Keratinocyte (primary cell): ENCODE data around the gene ZFYVE1. TPM values are rescaled to one million over a fixed set of nuclear protein-coding genes. Genes with fewer than 3 reads are reported as not detected.
"Not testable (repeated sequence)": the region's sequence is repeated elsewhere in the genome, so short reads cannot be mapped to it uniquely, and the experiment has no call there.

Experiments used
- DNase-seq: peaks from one replicate; pipeline ENCODE4 v3.0.0-alpha.2; 2011; ENCODE audit warnings: low read depth, missing footprints, low spot score
- FAIRE-seq: peaks from 2 replicates; lab custom pipeline; 2011; peaks lifted over from hg19 to GRCh38; lab: Jason Lieb, UNC
- H2AFZ ChIP-seq: 2 replicates; pipeline ENCODE4 v1.6.0; 2012; ENCODE audit warnings: low read length, control low read depth, inconsistent platforms; ENCODE audit not compliant: control insufficient read depth
- H3K27ac ChIP-seq: 2 replicates; pipeline ENCODE4 v1.5.1; 2011; ENCODE audit warnings: low read length; ENCODE audit not compliant: control insufficient read depth, insufficient read depth
- H3K27me3 ChIP-seq: 3 replicates; pipeline ENCODE4 v1.6.0; 2011; ENCODE audit warnings: low read length; ENCODE audit not compliant: control insufficient read depth, insufficient read depth; ENCODE audit errors: extremely low read depth
- H3K36me3 ChIP-seq, 2 experiments: 2 replicates in 1 of 2; 3 replicates in 1 of 2; pipeline ENCODE4 v1.5.1; 2011; ENCODE audit warnings: low read length in 2 of 2, mild to moderate bottlenecking in 1 of 2; ENCODE audit not compliant: control insufficient read depth in 2 of 2, insufficient read depth in 2 of 2; ENCODE audit errors: extremely low read depth in 1 of 2
- H3K4me1 ChIP-seq: 3 replicates; pipeline ENCODE4 v1.5.1; 2011; ENCODE audit warnings: low read length; ENCODE audit not compliant: control insufficient read depth, insufficient read depth; ENCODE audit errors: extremely low read depth
- H3K4me2 ChIP-seq: 3 replicates; pipeline ENCODE4 v1.6.0; 2011; ENCODE audit warnings: low read depth, low read length; ENCODE audit not compliant: control insufficient read depth, insufficient read depth; ENCODE audit errors: extremely low read depth
- H3K4me3 ChIP-seq, 3 experiments: fragments of 200-600 bp in 1 of 3; sonication (generic) in 1 of 3; 2 replicates in 2 of 3; 3 replicates in 1 of 3; pipeline ENCODE4 v1.5.1; 2011 to 2016; ENCODE audit warnings: low read length in 3 of 3, mild to moderate bottlenecking in 3 of 3, control low read depth in 2 of 3, inconsistent platforms in 1 of 3, low read depth in 1 of 3, mixed read lengths in 1 of 3, mixed run types in 1 of 3, moderate library complexity in 1 of 3; ENCODE audit not compliant: control insufficient read depth in 2 of 3, insufficient read depth in 2 of 3; ENCODE audit errors: extremely low read depth in 1 of 3
- H3K79me2 ChIP-seq: 2 replicates; pipeline ENCODE4 v1.6.0; 2012; ENCODE audit warnings: low read length; ENCODE audit not compliant: control insufficient read depth, insufficient read depth
- H3K9ac ChIP-seq: 3 replicates; pipeline ENCODE4 v1.6.0; 2011; ENCODE audit warnings: low read length; ENCODE audit not compliant: control insufficient read depth, insufficient read depth; ENCODE audit errors: extremely low read depth
- H3K9me1 ChIP-seq: 3 replicates; pipeline ENCODE4 v1.6.0; 2011; ENCODE audit warnings: low read length; ENCODE audit not compliant: control insufficient read depth, insufficient read depth; ENCODE audit errors: extremely low read depth
- H3K9me3 ChIP-seq: 2 replicates; pipeline ENCODE4 v1.5.1; 2012; ENCODE audit warnings: low read depth, low read length; ENCODE audit not compliant: control insufficient read depth
- H4K20me1 ChIP-seq: 3 replicates; pipeline ENCODE4 v1.6.0; 2011; ENCODE audit warnings: low read length; ENCODE audit not compliant: control insufficient read depth, insufficient read depth; ENCODE audit errors: extremely low read depth
- CTCF ChIP-seq, 3 experiments: IDR thresholded peaks in 1 of 3; conservative IDR thresholded peaks in 1 of 3; optimal IDR thresholded peaks in 1 of 3; 2 replicates in 2 of 3; 3 replicates in 1 of 3; pipeline versions ENCODE3 to v1.5.1; 2011; ENCODE audit warnings: low read length in 3 of 3, mild to moderate bottlenecking in 3 of 3, moderate library complexity in 2 of 3, control low read depth in 1 of 3, inconsistent platforms in 1 of 3; ENCODE audit not compliant: insufficient read depth in 2 of 3; ENCODE audit errors: extremely low read depth in 1 of 3
- EZH2 ChIP-seq: IDR thresholded peaks from one replicate; pipeline ENCODE4 v1.6.1; 2012; ENCODE audit warnings: inconsistent platforms, mild to moderate bottlenecking, low read length, moderate library complexity
- dilution Hi-C: fragments of 300-500 bp; cut with MboI; formaldehyde crosslinking; loops from one replicate; pipeline ENCODE4 v1.7.0; 2020; ENCODE audit warnings: low sequenced_read_pairs; ENCODE audit not compliant: extremely low pct_ligation_motif_present
- polyA plus RNA-seq, 5 experiments: library from polyadenylated mRNA; depleted of rRNA in 3 of 5; stranded (reverse) in 3 of 5; stranded (forward) in 1 of 5; unstranded in 1 of 5; fragments of >200 nt; gene quantifications; 1 replicate in 1 of 5; 2 replicates in 3 of 5; 3 replicates in 1 of 5; pipeline versions ENCODE4 v1.2.1 to v1.2.3, GENCODE V29; 2011 to 2012; ENCODE audit warnings: missing spikeins in 2 of 5, low read depth in 1 of 5, low replicate concordance in 1 of 5

Gene ZFYVE1
- polyA plus RNA-seq, 1 donor (not counting 4 experiments of a cell fraction or from before 2014, with no cell fraction given): 10.8 TPM

- H3K36me3 ChIP-seq: peaks cover 9% of the 10 kb centered on the region in 2 experiments
- no peak overlapping the region for H3K4me3 ChIP-seq
- peaks cover 7% of the 10 kb centered on the region for H3K4me1 ChIP-seq
- H3K9me3 ChIP-seq: no peaks in the 10 kb centered on the region
- H3K27me3 ChIP-seq: no peaks in the 10 kb centered on the region
- FAIRE-seq: no peak
- no peak overlapping the region for H3K27ac ChIP-seq
- no peak overlapping the region for H3K4me2 ChIP-seq
- DNase-seq: no peak
- H3K9ac ChIP-seq: no peak overlapping the region
- H3K9me1 ChIP-seq: no peaks in the 10 kb centered on the region
- H4K20me1 ChIP-seq: no peaks in the 10 kb centered on the region
- dilution Hi-C loops: no loop called here
- peaks cover 34% of the 10 kb centered on the region for H3K79me2 ChIP-seq
- no peak overlapping the region for H2AFZ ChIP-seq
- TF ChIP-seq EZH2: no peak
- TF ChIP-seq CTCF (optimal IDR thresholded peaks at IDR 0.05 in 1 of 3, IDR thresholded peaks at IDR 0.05 in 1 of 3, conservative IDR thresholded peaks at IDR 0.05 in 1 of 3; ENCODE audit: extremely low read depth in 1 of 3, insufficient read depth in 2 of 3, low read length in 3 of 3): no peak
Observed at GRCh38 chr14:73022051-73022450, 4.9 kb downstream of the ZFYVE1 start.

DNA sequence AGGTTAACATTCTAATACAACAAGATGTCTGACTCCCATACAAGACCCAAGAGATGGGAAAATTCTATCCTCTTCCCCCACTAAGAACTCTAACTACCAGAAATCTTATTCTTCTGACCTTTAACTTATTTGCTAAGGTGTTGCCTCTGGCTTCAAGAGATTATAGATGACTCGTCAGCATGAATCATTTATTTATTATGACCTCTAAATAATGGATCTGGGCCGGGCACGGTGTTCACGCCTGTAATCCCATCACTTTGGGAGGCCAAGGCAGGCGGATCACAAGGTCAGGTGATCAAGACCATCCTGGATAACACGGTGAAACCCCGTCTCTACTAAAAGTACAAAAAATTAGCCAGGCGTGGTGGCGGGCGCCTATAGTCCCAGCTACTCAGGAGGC, 10.9 kb downstream of the ZFYVE1 start:
- H2AFZ ChIP-seq, H3K4me3 ChIP-seq, H4K20me1 ChIP-seq, H3K36me3 ChIP-seq, H3K27ac ChIP-seq, H3K27me3 ChIP-seq, H3K79me2 ChIP-seq, H3K9me1 ChIP-seq, dilution Hi-C loops, FAIRE-seq, DNase-seq, H3K9me3 ChIP-seq, H3K4me1 ChIP-seq, H3K9ac ChIP-seq, H3K4me2 ChIP-seq: not testable (repeated sequence)

DNA sequence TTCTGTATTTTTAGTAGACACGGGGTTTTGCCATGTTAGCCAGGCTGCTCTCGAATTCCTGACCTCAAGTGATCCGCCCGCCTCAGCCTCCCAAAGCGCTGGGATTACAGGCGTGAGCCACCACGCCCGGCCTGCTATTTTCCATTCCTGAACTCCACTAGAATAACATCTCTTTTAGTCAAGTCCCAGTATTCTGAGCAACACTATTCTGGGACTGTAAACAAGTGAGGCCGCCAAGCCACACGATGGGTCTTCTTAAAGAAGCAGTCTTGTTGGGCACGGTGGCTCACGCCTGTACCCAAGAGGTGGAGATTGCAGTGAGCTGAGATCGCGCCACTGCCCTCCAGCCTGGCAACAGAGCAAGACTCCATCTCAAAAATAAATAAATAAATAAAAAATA, 11.4 kb downstream of the ZFYVE1 start:
- FAIRE-seq, H3K4me2 ChIP-seq, H3K9ac ChIP-seq, H3K27ac ChIP-seq, H3K9me3 ChIP-seq, H3K4me1 ChIP-seq, H3K27me3 ChIP-seq, H3K9me1 ChIP-seq, H4K20me1 ChIP-seq, H3K79me2 ChIP-seq, H3K4me3 ChIP-seq, H2AFZ ChIP-seq, DNase-seq, H3K36me3 ChIP-seq, dilution Hi-C loops: not testable (repeated sequence)
